ENCODE measurements around the gene NXF3.
"Not testable (repeated sequence)": the region's sequence is repeated elsewhere in the genome, so short reads cannot be mapped to it uniquely, and the experiment has no call there.

Gene NXF3

GRCh38 chrX:103092942-103093341 is at the start of gene NXF3:
NXF3 (minus strand) TSS chrX:103093143; CDS start chrX:103093023, 120 bp downstream.
- no peak for DNase-seq (ENCODE audit: low spot score)

DNA sequence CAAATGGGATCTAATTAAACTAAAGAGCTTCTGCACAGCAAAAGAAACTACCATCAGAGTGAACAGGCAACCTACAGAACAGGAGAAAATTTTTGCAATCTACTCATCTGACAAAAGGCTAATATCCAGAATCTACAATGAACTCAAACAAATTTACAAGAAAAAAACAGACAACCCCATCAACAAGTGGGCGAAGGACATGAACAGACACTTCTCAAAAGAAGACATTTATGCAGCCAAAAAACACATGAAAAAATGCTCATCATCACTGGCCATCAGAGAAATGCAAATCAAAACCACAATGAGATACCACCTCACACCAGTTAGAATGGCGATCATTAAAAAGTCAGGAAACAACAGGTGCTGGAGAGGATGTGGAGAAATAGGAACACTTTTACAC is 43.6 kb upstream of the NXF3 start:
- not testable (repeated sequence) for DNase-seq (ENCODE audit: low spot score)

DNA sequence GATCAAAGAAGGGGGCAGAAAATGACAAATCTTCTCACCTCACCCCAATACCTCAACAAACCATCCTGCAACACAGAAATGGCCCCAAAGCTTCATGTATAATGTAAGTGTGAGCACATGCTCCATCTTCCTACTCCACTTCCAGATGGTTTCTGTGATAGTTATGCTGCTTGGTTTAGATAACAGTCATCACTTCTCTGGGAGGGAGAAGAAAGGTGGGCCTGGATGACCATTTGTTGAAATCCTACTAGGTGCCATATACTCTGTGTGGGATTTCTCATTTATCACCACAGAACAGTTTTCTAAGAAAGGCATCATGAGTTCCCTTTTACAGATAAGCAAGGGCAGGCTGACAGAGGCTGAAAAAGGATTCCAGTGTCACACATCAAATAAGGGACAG is 31.3 kb upstream of the NXF3 start:
- DNase-seq (ENCODE audit: low spot score) = no peak

GRCh38 chrX:103120748-103121147 is 27.8 kb upstream of the NXF3 start:
- no peak for DNase-seq (ENCODE audit: low spot score)

- DNase-seq (ENCODE audit: low spot score) = not testable (repeated sequence)
Observed at GRCh38 chrX:103116970-103117369, 24.0 kb upstream of the NXF3 start.

- DNase-seq (ENCODE audit: low spot score) = not testable (repeated sequence)
Observed at GRCh38 chrX:103109497-103109896, 16.6 kb upstream of the NXF3 start.

DNA sequence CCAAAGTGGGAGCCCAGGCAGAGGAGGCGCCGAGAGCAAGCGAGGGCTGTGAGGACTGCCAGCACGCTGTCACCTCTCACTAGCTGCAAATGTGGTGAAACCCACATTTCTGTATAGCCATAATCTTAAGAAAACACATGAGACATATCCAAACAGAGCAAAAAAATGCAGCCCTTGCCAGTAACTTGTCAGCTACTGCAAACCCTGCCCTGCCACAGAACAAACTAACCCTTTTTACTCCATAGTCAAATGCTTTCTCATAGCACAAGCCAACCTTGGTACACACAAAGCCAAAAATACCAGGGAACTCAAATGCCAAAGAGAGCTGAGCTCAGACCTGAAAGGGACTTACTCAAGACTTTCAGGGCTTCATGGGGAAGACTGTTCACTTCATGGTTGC is 14.9 kb upstream of the NXF3 start:
- DNase-seq (ENCODE audit: low spot score) = no peak

GRCh38 chrX:103107227-103107737 is 14.3 kb upstream of the NXF3 start:
- not testable (repeated sequence) for DNase-seq (ENCODE audit: low spot score)

DNA sequence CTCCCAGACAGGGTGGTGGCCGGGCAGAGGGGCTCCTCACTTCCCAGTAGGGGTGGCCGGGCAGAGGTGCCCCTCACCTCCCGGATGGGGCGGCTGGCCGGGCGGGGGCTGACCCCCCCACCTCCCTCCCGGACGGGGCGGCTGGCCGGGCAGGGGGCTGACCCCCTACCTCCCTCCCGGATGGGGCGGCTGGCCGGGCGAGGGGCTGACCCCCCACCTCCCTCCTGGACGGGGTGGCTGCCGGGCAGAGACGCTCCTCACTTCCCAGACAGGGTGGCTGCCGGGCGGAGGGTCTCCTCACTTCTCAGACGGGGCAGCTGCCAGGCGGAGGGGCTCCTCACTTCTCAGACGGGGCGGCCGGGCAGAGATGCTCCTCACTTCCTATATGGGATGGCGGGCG is 11.4 kb upstream of the NXF3 start:
- DNase-seq (ENCODE audit: low spot score) = not testable (repeated sequence)

DNA sequence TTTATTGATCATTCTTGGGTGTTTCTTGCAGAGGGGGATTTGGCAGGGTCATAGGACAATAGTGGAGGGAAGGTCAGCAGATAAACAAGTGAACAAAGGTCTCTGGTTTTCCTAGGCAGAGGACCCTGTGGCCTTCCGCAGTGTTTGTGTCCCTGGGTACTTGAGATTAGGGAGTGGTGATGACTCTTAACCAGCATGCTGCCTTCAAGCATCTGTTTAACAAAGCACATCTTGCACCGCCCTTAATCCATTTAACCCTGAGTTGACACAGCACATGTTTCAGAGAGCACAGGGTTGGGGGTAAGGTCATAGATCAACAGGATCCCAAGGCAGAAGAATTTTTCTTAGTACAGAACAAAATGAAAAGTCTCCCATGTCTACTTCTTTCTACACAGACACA is 10.9 kb upstream of the NXF3 start:
- DNase-seq (ENCODE audit: low spot score) = not testable (repeated sequence)

- no peak for DNase-seq (ENCODE audit: low spot score)
Observed at GRCh38 chrX:103101299-103102042, 8.5 kb upstream of the NXF3 start.

DNA sequence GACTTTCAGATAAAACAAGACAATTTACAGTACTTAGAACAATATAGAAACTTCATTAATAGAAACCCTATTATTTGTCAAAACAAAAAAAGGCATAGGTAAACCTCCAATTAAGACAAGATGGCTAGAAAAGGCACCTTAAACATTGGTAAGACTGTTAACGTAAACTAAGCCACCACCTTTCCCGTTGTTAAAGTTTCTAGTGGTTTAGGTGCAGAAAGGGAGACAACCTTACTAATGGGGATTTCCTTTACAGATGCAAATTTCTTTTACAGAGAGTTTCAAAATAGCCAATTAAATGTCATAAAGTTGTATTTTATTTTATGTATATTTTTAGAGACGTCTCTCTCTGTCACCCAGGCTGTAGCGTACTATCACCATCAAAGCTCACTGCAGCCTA is 7.5 kb upstream of the NXF3 start:
- no peak for DNase-seq (ENCODE audit: low spot score)

DNA sequence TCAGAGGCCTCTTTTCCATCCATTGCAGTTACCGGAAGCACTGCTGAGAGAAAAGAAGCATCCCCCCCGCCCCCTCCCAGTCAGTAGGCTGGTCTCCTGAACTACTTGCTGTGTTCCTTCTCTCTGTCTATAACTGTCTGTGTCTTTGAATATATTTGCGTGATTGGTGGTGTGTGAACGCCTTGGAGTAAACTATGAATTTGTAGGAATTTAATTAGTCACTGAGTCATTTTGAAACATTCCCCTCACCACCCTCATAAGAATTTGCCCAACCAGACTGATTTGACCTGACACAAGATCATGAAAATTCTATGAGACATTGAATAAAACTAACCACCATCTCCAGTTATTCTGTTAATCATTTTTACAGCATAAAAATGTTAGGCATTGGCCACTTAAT is 6.7 kb upstream of the NXF3 start:
- no peak for DNase-seq (ENCODE audit: low spot score)

- DNase-seq (ENCODE audit: low spot score) = no peak
Observed at GRCh38 chrX:103098488-103098887, 5.5 kb upstream of the NXF3 start.

DNA sequence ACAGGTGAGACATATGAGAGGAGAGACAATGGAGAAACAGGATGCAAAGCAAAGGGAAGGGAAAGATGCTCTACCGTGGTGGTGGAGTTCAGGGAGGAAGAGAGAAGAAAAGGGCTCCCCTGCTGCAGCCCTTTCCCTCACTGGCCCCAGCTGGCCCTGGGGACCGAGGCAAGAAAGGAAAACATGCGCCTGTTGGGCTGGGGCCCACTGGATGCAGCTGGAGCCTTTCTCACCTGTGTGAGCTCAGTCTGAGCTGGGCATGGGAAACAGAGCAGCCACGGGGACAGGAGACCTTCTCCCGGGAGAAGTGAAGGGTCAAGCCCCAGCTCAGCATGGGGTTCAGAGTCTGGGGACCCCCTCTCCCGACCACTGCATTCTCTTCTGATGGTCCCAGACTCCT is 11.9 kb downstream of the NXF3 start:
- no peak for DNase-seq (ENCODE audit: low spot score)

- DNase-seq (ENCODE audit: low spot score) = no peak
Observed at GRCh38 chrX:103073467-103073866, 19.5 kb downstream of the NXF3 start.

DNA sequence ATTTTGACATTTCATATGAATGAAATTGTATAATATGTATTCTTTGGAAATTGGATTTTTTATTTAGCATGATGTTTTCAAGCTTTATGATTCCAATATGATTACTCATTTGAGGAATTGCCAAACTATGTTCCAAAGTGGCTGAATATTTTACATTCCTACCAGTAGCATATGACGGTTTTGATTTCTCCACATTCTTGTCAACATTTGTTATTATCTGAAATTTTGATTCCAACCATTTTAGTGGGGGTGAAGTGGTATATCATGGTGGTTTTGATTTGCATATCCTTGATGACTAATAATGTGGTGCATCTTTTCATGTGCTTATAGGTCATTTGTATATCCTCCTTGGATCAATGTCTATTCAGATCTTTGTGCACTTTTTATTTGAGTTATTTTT is 26.3 kb downstream of the NXF3 start:
- DNase-seq (ENCODE audit: low spot score) = no peak

DNA sequence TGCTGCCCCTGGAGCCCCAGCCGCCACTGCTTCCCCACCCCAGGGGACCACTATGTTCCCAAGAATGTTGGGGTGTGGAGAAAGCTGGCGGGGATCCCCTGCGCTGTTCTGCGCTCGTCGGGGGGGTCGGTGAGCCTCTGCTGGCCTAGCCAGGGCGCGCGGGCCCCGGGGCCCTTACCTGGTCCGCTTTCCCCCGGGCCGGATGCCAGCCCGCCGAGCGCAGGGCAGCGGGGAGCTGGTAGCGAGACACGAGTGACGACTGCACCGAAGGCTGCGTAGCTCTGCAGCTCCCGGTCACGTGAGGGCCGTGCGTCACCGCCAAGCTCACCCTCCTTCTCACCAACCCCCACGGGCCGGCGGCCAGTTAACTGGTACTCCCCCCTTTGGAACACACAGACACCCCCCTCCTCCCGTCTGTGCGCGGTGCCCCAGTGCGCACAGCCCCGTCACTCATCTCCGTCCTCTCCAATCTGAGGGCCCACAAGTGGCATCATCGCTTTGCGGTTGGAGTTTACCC is 29.0 kb downstream of the NXF3 start, which contains the start of gene BEX1:
BEX1 (minus strand) TSS at position 254 of the 517 bp plus-strand sequence. CDS start 897 bp downstream, outside the sequence.
- DNase-seq (ENCODE audit: low spot score) = no peak

DNA sequence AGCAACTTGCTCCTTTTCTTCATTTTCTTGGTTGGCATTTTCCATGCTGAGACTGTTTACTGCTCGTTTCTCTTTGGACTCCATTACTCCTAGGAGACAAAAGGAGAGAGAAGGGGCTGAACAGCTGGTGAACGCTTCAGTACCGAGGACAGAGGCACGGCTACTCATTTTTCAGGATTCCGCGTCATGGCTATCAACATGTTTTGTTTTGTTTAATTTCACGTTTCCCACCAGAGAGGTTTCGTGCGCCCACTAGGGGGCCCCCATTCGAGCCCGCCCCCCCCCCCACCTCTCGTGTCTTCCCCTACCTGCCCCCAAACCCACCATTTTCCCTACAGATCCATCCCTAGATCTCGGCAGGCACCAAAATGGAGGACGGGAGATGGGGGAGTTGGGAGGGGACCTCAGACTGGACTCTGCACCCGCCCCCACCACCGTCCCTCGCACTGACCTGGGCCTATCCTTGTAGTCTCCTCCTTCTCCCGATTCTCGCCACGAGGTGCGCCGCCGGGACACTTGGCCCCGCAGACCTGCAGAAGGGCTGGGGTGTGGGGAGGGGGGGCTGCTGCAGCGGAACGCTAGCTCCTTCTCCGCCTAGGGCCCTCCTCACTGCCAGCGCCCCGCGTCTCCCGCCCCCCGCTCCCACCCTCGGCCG is 29.6 kb downstream of the NXF3 start:
- DNase-seq (ENCODE audit: low spot score) = no peak

GRCh38 chrX:103061486-103061885 is 31.5 kb downstream of the NXF3 start:
- DNase-seq (ENCODE audit: low spot score) = no peak

- no peak for DNase-seq (ENCODE audit: low spot score)
Observed at GRCh38 chrX:103056902-103057301, 36.0 kb downstream of the NXF3 start.

DNA sequence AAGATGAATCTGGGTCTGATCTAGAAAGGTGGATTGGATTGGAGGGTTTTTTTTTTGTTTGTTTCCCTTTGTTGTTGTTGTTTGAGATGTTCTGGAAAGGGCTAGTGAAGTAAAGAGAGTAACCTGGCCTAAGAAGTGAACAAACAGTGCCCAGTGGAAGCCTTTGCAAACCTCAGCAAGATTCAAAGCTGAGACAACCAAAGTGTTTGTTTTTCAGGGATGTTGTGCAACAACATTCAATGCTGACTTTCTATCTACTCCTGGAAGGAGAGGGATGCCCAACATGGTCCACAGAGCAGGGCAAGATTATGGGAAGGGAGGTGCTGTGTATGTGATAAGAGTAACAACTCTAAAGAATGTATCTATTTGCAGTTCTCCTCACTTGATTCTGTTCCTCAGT is 40.3 kb downstream of the NXF3 start:
- no peak for DNase-seq (ENCODE audit: low spot score)

GRCh38 chrX:103051260-103051789 is 41.6 kb downstream of the NXF3 start:
- DNase-seq (ENCODE audit: low spot score) = no peak
